ENCODE data around the gene AP1S3. TPM values are rescaled to one million over a fixed set of nuclear protein-coding genes. Genes with fewer than 3 reads are reported as not detected.

Gene AP1S3
- total RNA-seq, 1 donor from 2014 or later: 3.0 TPM

GRCh38 chr2:223760838-223761502, 76.4 kb downstream of the AP1S3 start:
- DNase-seq: no peak

- peak; percentile 14 for DNase-seq
Measured at GRCh38 chr2:223759569-223760430, 77.6 kb downstream of the AP1S3 start.

GRCh38 chr2:223758131-223758840, 79.1 kb downstream of the AP1S3 start:
- DNase-seq: no peak

- DNase-seq: no peak
Measured at GRCh38 chr2:223753940-223754339, 83.4 kb downstream of the AP1S3 start.

GRCh38 chr2:223751012-223751411, 86.4 kb downstream of the AP1S3 start:
- DNase-seq: no peak

GRCh38 chr2:223747392-223748042, 89.9 kb downstream of the AP1S3 start:
- no peak for DNase-seq

GRCh38 chr2:223746611-223747010, 90.8 kb downstream of the AP1S3 start:
- no peak for DNase-seq

GRCh38 chr2:223744580-223744979, 92.8 kb downstream of the AP1S3 start:
- DNase-seq: no peak

- no peak for DNase-seq
Measured at GRCh38 chr2:223740679-223741078, 96.7 kb downstream of the AP1S3 start.

GRCh38 chr2:223737207-223737606, 100.2 kb downstream of the AP1S3 start:
- DNase-seq: no peak

- DNase-seq: no peak
Measured at GRCh38 chr2:223736488-223736887, 100.9 kb downstream of the AP1S3 start.

- no peak for DNase-seq
Measured at GRCh38 chr2:223735659-223736244, 101.6 kb downstream of the AP1S3 start.

GRCh38 chr2:223735035-223735640, 102.2 kb downstream of the AP1S3 start:
- DNase-seq: no peak

GRCh38 chr2:223734346-223734745, 103.0 kb downstream of the AP1S3 start:
- DNase-seq: no peak

GRCh38 chr2:223732346-223732745, 105.0 kb downstream of the AP1S3 start:
- DNase-seq: no peak

- DNase-seq: no peak
Measured at GRCh38 chr2:223731503-223731902, 105.9 kb downstream of the AP1S3 start.

- no peak for DNase-seq
Measured at GRCh38 chr2:223729781-223730180, 107.6 kb downstream of the AP1S3 start.

- peak; percentile 56 for DNase-seq
Measured at GRCh38 chr2:223727562-223727961, 109.8 kb downstream of the AP1S3 start.

- no peak for DNase-seq
Measured at GRCh38 chr2:223725986-223726970, 111.1 kb downstream of the AP1S3 start.

- DNase-seq: peak; percentile 88
Measured at GRCh38 chr2:223725494-223725893, 111.9 kb downstream of the AP1S3 start.
